ENCODE data around the gene BAZ2B. TPM values are rescaled to one million over a fixed set of nuclear protein-coding genes. Genes with fewer than 3 reads are reported as not detected.

The BAZ2B gene
- total RNA-seq, 1 experiment from 2014 or later, result 19.9 TPM

GRCh38 chr2:159518321-159519005 is 97.9 kb downstream of the BAZ2B start:
- no peak for TF ChIP-seq EZH2phosphoT487 (IDR thresholded peaks at IDR 0.05; ENCODE audit: borderline replicate concordance)
- no peak for TF ChIP-seq REST (IDR thresholded peaks at IDR 0.05; ENCODE audit: low read depth)
- no peak for TF ChIP-seq CEBPB (IDR thresholded peaks at IDR 0.05; ENCODE audit: low read depth)
- TF ChIP-seq CTCF (IDR thresholded peaks at IDR 0.05 in 2 of 3, conservative IDR thresholded peaks at IDR 0.05 in 1 of 3; ENCODE audit: borderline replicate concordance in 1 of 3, insufficient read depth in 1 of 3, low read depth in 2 of 3, low read length in 2 of 3), result no peak
- TF ChIP-seq SIN3A (IDR thresholded peaks at IDR 0.05; ENCODE audit: low read depth), result no peak
- TF ChIP-seq EGR1 (IDR thresholded peaks at IDR 0.05; ENCODE audit: low read depth), result no peak
- H4K20me1 ChIP-seq (ENCODE audit: insufficient read depth), result no peaks in the 10 kb centered on the region
- H2AFZ ChIP-seq (ENCODE audit: low read depth, low read length, poor library complexity, severe bottlenecking), result no peak overlapping the region
- no peak overlapping the region for H3K4me3 ChIP-seq (replicated peaks in 1 of 2; ENCODE audit: low read depth in 1 of 2, low read length in 2 of 2)
- CTCF ChIA-PET, result no interaction called here
- 0 out of 2 replicates have a peak, but pooled peaks cover 2% of the 10 kb centered on the region for H3K79me2 ChIP-seq (ENCODE audit: insufficient read depth, low read length)
- DNase-seq (ENCODE audit: low read depth, low spot score), result no peak
- no peak overlapping the region for H3K27ac ChIP-seq (ENCODE audit: low read depth, low read length)
- no TSS peak for BruUV-seq (replicated peaks)
- POLR2A ChIA-PET, result no interaction called here
- no peaks in the 10 kb centered on the region for H3K9me2 ChIP-seq (ENCODE audit: insufficient read depth)
- ATAC-seq, result no peak
- intact Hi-C loops (cut with micrococcal nuclease), result loop anchor here (5.0 kb wide), 1 partner anchor 194 kb away; the partner anchor contains the start of gene MARCHF7
- no peaks in the 10 kb centered on the region for H3K27me3 ChIP-seq (ENCODE audit: insufficient read depth, low read length)
- RAD21 ChIA-PET (ENCODE audit: low non-redundant PET in 1 of 2, low total read pairs in 2 of 2, uncharacterized antibody in 2 of 2, unreplicated experiment in 2 of 2), result no interaction called here
- H3K4me2 ChIP-seq (ENCODE audit: low read length), result no peak overlapping the region
- H3K9me3 ChIP-seq (ENCODE audit: control insufficient read depth in 1 of 2, insufficient read depth in 1 of 2, low read depth in 1 of 2, low read length in 2 of 2), result no peaks in the 10 kb centered on the region
- H3K4me1 ChIP-seq (ENCODE audit: control insufficient read depth in 1 of 2, insufficient read depth in 2 of 2, low read length in 2 of 2), result peaks cover 7 to 8% of the 10 kb centered on the region in 2 experiments; a peak in 3 of 4 replicates
- H3K9ac ChIP-seq (ENCODE audit: low read length), result no peak overlapping the region
- no peaks in the 10 kb centered on the region for H3K36me3 ChIP-seq (ENCODE audit: control insufficient read depth in 1 of 2, insufficient read depth in 2 of 2, low read length in 2 of 2)
